ENCODE data around the gene DERA. TPM values are rescaled to one million over a fixed set of nuclear protein-coding genes. Genes with fewer than 3 reads are reported as not detected.
A peak's percentile ranks its signal among the peaks of the same experiment; 100 is the strongest.

DERA gene
- total and polyA plus RNA-seq, 2 of the 13 experiments (the other 11 are each of a cell fraction or from before 2014, with no cell fraction given): 24.0 to 51.3 TPM

- TF ChIP-seq SRSF1 (optimal IDR thresholded peaks at IDR 0.05; ENCODE audit: low read depth, low read length) (peak; percentile 74), ZNF562 (CRISPR knock-in tag; IDR thresholded peaks at IDR 0.05; ENCODE audit: borderline replicate concordance) (no peak), MYPOP (CRISPR knock-in tag; IDR thresholded peaks at IDR 0.05) (peak; percentile 78), KMT2B (CRISPR knock-in tag; IDR thresholded peaks at IDR 0.05) (peak; percentile 58; the same call in 1 of the 2 replicates), RERE (CRISPR knock-in tag; IDR thresholded peaks at IDR 0.05; ENCODE audit: low read depth) (no peak), SYNCRIP (IDR thresholded peaks at IDR 0.05; ENCODE audit: insufficient read depth, low read depth, low read length) (no peak), SIN3B (IDR thresholded peaks at IDR 0.05; ENCODE audit: low read length) (no peak), ZBTB25 (CRISPR knock-in tag; IDR thresholded peaks at IDR 0.05) (peak; percentile 25; the same call in 1 of the 2 replicates), ZNF644 (CRISPR knock-in tag; IDR thresholded peaks at IDR 0.05; ENCODE audit: low read depth) (no peak), KAT8 (CRISPR knock-in tag; IDR thresholded peaks at IDR 0.05) (no peak), MED8 (CRISPR knock-in tag; IDR thresholded peaks at IDR 0.05; ENCODE audit: insufficient replicate concordance) (no peak), ATF1 (CRISPR knock-in tag; IDR thresholded peaks at IDR 0.05) (no peak), ZBTB46 (CRISPR knock-in tag; IDR thresholded peaks at IDR 0.05; ENCODE audit: borderline replicate concordance) (no peak), ZNF234 (CRISPR knock-in tag; conservative IDR thresholded peaks at IDR 0.05) (no peak), CSRNP1 (CRISPR knock-in tag; IDR thresholded peaks at IDR 0.05) (no peak), ZNF639 (CRISPR knock-in tag; conservative IDR thresholded peaks at IDR 0.05) (0 out of 2 replicates have a peak, but pooled peaks have one; percentile 40)
These were observed at the start of gene DERA (continued) for GRCh38 chr12:15910864-15911721.

Data from HepG2 (cell line).